Stimulated activated CD4-positive, alpha-beta T cell treated with anti-CD3 and anti-CD28 coated beads, Interleukin-1b, Interleukin-23, amount 100 ng/mL, for 1 hour (primary cell): ENCODE data around the gene DCAKD.

Source experiments
- DNase-seq, 2 donors: peaks; one replicate each; pipeline ENCODE4 v3.0.0-alpha.2; 2020; ENCODE audit warnings: low read depth in 2 of 2

The DCAKD gene

GRCh38 chr17:45031231-45032173 lies 19.9 kb downstream of the DCAKD start:
- no peak for DNase-seq

- no peak for DNase-seq
These were observed 20.7 kb downstream of the DCAKD start for GRCh38 chr17:45030733-45031132.

DNA sequence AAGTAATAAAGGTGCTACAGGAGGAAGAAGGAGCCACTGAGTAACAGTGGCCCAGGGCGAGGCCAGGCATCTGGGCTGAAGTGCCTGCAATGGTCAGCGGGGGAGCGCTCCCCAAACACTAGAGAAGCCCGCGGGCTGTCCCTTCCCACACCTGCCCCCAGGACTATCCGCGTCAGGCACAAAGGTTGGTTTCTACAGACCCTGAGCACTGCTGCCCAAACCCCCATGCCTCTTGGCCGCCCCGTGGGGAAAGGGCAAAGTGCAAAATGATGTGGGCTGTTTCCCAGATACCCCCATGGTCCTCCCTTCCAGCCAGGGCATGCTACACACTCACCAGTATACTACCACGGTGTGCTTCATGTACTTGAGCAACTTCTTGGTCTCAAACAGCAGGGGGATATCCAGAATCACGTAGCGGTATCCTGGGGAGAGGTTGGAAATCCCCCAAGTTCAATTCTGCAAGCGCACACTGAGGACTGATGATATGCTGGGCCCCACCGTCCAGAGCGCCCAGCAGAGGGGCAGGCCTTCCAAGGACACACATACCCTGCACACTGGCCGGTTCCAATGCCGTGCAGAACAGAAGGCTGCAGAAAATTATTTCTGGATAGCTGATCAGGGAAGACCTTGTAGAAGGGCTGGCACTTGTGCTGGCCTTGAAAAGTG lies 21.5 kb downstream of the DCAKD start:
- DNase-seq: no peak

- DNase-seq: no peak
These were observed 22.3 kb downstream of the DCAKD start for GRCh38 chr17:45029096-45029495.

DNA sequence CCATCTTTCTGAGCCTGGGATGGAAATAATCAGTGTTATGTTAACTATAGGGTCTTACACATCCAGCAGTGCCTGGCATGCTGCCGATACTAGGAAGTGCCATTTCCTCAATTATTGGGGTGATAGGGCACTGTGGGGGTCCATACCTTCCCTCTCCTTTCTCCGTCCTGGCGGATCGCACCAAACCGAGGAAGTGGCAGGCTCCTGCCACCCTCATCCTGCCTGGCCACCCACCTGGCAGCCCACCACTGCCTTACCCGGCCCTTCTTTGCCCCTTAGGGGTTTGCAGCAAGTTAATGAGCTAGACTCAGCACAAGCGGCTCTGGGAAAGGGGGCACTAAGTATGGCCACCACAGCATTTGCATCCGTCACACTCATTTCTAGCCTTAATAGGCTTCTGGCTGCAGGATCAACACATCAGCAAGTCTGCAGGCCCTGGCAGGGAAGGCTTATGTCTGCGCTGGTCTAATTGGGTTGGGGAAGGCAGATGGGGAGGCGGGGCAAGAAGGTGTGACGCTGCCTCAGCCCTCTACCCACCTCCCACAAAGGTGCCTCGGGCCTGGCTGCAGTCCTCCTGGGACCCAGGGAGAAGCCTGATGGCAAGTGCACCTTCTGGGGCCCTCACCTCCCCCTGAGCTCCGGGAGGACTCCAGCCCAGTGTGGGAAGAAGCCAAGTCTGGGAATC lies 28.6 kb downstream of the DCAKD start:
- DNase-seq: no peak

DNA sequence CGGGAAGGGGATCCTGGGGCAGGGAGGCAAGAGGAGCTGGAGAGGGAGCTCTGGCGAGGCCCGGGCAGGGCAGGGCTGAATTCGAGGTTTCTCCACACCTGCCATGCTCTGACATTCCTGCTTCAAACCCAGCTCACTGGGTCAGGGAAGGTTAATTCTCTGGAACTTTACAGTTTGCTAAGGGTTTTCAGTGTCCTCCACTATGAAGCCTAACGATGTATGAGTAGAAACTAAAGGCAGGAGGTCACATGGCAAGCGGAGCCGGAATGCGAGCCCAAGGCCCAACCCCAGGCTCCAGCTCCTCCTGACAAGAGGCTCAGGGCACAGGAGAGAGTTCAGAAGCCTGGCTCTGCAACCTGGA lies 29.2 kb downstream of the DCAKD start:
- no peak for DNase-seq

DNA sequence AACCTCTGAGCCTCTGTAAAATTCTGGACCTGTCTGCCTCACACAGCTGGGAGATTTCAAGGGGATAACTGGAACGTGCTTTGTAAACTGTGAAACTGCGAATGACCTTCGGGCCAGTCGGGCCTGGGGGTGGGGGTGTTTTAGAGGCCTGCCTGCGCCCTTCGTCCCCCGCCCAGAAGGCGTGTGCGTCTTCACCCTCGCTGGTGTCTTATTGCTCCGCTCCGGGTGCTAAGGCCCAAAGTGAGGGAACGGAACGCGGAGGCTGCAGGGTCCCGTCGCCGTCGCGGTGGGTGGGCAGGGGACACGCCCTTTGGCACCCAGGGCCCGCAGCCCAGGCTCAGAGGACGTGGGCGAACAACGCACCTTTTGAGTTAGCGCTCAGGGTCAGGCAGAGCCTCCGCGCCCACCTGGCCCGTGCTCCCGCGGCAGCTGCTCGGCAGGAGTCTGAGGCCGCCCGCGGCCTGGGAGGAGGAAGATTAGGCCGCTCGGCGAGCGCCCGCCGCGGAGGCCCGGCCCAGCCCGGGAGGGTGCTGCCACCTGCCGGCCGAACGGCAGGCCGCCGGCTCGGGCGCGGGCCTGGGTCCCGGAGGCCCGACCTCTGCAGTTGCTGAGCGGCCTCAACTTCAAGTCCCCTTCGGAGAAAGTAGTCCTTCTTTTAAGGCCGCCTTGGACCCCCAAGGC lies 29.7 kb downstream of the DCAKD start:
- peak; percentile 16 to 51 for DNase-seq

GRCh38 chr17:45020354-45021138 lies 30.9 kb downstream of the DCAKD start:
- DNase-seq: no peak

DNA sequence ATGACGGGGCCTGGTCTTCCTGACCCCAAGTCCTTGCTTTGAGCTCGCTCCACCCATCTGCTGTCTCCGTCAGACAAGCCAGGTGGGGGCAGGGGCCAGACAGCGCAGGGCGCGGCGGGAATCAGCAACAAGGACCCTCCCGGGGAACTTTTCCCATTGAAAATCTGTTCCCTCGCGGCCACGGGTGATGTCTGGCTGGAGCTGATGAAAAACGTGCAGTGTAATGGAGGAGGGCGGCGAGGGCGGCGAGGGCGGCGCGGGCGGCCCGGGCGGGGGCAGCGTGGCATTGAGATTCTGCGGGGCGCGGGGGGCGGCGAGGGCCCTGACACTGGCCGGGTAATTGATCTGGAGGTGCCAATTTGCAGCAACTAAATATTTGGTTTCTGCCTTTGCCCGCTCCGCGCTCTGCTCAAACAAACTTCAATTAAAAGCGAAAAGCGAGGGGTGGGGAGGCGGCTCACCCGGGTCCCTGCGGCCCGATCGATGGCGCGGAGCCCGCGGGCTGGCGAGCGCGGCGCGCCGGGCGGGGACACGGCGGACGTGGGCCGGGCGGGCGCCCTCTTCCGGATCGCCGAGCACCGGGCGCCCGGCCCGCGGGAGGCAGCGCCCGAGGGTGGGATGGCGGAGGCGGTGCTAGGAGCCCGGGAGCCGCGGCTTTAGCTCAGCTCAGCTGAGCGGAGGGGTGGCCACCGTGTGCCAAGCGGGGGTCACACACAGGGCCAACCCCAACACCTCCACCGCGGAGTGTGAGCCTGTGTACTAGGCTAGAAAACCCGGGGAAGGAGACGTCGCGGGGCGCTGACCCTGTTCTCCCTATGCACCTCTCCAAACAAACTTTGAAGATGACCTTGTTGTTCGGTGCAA lies 32.4 kb downstream of the DCAKD start:
- DNase-seq: peak in 1 of 2 donors; percentile 11

- DNase-seq: no peak
These were observed 33.0 kb downstream of the DCAKD start for GRCh38 chr17:45018514-45018847.

DNA sequence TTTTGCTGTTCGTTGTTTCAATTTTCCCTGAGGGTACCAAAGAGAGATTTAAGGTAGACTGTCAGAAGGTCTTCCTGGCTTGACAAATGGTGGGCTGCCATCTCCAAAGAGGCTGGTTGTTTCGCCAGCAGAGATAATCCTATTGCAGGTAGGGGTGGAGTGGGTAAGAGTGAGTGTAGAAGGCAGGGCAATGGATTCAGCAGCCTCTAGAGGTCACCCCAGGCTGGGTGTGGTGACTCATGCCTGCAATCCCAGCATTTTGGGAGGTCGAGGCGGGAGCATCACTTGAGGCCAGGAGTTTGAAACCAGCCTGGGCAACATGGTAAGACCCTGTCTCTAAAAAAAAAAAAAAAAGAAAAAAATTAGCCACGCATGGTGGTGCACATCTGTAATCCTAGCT lies 34.6 kb downstream of the DCAKD start:
- no peak for DNase-seq

- DNase-seq: no peak
These were observed 35.2 kb downstream of the DCAKD start for GRCh38 chr17:45016237-45016636.

GRCh38 chr17:45013021-45013997 lies 38.1 kb downstream of the DCAKD start:
- no peak for DNase-seq

DNA sequence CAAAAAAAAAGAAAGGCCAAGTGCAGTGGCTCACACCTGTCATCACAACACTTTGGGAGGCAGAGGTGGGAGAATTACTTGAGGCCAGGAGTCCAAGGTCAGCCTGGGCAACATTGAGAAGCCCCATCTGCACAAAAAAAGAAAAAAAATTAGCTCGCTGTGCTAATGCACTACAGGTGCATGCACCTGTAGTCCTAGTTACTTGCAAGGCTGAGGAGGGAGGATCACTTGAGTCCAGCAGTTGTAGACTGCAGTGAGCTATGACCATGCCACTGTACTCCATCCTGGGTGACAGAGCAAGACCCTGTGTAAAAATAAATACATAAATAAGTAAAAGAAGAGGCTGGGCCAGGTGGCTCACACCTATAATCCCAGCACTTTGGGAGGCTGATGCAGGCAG lies 39.7 kb downstream of the DCAKD start:
- DNase-seq: no peak

GRCh38 chr17:45009676-45010467 lies 41.6 kb downstream of the DCAKD start:
- DNase-seq: no peak

GRCh38 chr17:45008216-45008615 lies 43.2 kb downstream of the DCAKD start:
- DNase-seq: no peak

- DNase-seq: no peak
These were observed 44.4 kb downstream of the DCAKD start for GRCh38 chr17:45006927-45007461.

- no peak for DNase-seq
These were observed 45.7 kb downstream of the DCAKD start for GRCh38 chr17:45005700-45006099.
